Kasumi-1 (cell line): ENCODE data around the gene ZNF507.
"Not testable (repeated sequence)": the region's sequence is repeated elsewhere in the genome, so short reads cannot be mapped to it uniquely, and the experiment has no call there.

Experiments used
- DNase-seq, 2 experiments: peaks; one replicate each; lab custom pipeline; 2025; lab: John Stamatoyannopoulos, UW

The ZNF507 gene

GRCh38 chr19:32415246-32415645 is 69.8 kb downstream of the ZNF507 start:
- DNase-seq: no peak

- DNase-seq: no peak
These were observed 70.3 kb downstream of the ZNF507 start for GRCh38 chr19:32415669-32416068.

GRCh38 chr19:32416749-32417456 is 71.5 kb downstream of the ZNF507 start:
- no peak for DNase-seq

- DNase-seq: no peak
These were observed 72.7 kb downstream of the ZNF507 start for GRCh38 chr19:32418155-32418554.

DNA sequence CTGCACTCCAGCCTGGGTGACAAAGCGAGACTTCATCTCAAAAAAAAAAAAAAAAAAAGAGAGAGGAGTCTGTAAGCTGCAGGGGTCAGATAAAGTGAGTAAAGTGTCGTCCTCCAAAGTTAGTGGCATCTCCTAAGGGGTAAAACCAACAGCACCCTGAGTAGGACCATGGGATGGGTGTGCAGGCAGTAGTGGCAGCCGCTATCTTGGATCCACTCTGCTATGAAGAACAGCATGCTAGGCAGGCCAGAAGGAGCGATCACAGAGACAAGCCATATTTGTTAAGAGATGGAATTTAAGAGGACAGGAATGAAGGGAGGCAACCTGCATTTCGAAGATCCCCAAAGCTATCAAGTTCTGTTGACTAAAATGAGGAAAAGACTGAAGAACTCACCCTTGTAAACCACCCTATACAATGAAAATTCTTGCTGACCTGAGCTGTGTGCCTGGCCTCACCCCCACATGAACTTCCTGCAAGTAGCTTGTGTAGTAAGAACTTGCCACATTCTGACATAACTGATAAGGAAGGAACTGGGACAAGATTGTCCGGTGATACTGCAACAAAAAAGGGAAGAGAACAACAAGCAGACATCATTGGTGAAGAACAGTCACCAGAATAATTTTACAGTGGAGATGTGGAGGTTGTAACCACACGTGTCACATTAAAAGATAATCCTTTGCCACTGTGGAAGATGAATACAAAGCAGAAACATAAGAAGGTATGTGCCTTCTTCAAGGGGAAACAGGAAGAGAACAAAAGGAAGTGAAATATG is 76.4 kb downstream of the ZNF507 start:
- peak; percentile 96 to 97 for DNase-seq

DNA sequence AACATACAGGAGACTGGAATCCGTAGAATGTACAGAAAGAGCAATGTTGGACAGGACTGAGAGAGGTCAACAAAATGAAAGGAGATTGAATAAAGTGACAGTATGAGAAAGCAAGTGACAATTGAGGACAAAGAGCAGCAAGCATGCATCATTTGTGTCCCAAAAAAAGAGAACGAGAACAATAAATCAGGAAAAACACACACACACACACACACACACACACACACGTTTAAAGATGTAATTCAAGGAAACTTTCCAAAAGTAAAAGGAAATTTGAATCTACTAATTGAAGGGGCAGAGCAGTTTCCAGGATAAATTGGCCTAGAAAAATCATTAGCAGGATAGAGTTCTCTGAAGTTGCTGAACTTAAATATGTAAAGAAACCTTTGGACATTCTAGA is 77.0 kb downstream of the ZNF507 start:
- no peak for DNase-seq

DNA sequence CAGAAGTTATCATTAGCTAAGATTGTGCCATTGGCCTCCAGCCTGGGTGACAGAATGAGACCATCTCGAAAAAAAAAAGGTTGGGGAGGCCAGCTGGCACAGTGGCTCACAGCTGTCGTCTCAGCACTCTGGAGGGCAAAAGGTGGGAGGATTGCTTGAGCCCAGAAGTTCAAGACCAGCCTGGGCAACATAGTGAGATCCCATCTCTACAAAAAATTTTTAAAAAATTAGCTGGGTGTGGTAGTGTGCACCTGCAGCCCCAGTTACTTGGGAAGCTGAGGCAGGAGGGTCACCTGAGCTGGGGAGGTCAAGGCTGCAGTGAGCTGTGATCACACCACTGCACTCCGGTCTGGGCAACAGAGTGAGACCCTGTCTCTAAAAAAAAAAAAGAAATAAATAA is 78.5 kb downstream of the ZNF507 start:
- DNase-seq: not testable (repeated sequence)

DNA sequence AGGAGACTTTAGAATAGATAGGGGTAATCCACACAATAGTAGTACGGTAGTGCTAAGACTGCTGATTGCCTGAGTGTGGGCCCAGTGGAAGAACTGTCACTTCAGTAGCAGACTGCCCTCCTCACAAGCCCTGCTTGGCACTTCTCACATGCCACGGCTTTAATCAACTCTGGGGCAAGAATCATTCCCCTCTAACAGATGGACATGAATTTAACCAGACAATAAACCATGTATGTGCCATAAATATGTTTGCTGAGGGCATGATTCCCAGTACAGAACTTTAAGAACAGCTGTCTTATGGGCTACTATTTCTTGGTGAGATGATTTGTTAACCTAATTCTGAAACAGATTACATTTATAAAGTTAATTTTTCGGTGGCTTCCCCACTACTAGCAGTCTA is 82.1 kb downstream of the ZNF507 start:
- DNase-seq: no peak

DNA sequence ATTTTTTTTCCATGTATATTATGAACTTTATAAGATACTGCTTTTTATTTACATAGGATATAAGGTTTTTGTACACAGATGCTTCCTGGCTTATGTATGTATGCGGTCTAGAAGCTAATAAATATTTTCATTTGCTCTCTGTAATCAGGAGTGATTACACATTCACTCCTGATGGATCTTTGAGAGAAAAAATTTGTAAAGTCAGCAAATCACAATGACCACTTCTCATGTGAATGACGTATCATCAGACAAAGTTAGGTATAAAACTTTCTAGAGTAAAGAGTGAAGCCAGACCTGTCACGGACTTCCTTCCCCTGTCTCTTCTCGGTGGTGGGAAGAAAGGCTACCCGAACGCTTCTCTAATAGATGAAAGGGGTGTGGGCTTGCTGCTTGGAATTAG is 91.3 kb downstream of the ZNF507 start:
- DNase-seq: no peak

DNA sequence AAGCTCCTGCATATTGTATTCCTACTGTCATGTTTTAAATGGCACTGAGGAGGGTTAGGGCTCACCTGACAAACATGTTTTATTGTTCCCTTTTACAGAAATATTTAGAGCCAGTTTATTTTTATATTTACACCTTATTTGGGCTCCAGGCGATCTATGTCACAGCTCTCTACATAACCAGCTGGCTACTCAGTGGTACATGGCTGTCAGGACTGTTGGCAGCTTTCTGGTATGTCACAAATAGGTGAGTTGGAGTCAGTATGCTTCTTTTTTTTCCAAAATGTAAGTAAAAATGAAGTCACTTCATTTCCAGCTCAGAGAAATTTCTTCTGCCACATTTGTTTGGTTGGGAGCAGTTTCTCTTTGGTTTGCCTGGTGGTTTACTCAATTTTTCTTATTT is 91.7 kb downstream of the ZNF507 start:
- no peak for DNase-seq
